ENCODE measurements around the gene BET1. TPM values are rescaled to one million over a fixed set of nuclear protein-coding genes. Genes with fewer than 3 reads are reported as not detected.

The BET1 gene
- total and polyA plus RNA-seq, 2 of the 8 experiments (the other 6 are each of a cell fraction or from before 2014, with no cell fraction given) = 20.6 to 31.7 TPM

- H2BK20ac ChIP-seq (ENCODE audit: low read length) = no peak overlapping the region
- no peaks in the 10 kb centered on the region for H3K79me1 ChIP-seq (ENCODE audit: low read depth, low read length)
- no peak overlapping the region for H2AK5ac ChIP-seq (ENCODE audit: low read depth, low read length)
- H3K4me1 ChIP-seq (replicated peaks in 1 of 4; ENCODE audit: control insufficient read depth in 3 of 4, insufficient read depth in 4 of 4, low read length in 3 of 4) = peaks cover 0 to 2% (median 0%) of the 10 kb centered on the region in 4 experiments; a peak in 1 of 7 replicates
- no peak overlapping the region for H3K27ac ChIP-seq (ENCODE audit: low read depth, low read length)
- no peak overlapping the region for H2BK5ac ChIP-seq (ENCODE audit: low read depth, low read length)
- H3K36me3 ChIP-seq (ENCODE audit: control insufficient read depth in 2 of 4, insufficient read depth in 4 of 4, low read length in 3 of 4) = no peaks in the 10 kb centered on the region
- no peaks in the 10 kb centered on the region for H3K27me3 ChIP-seq (replicated peaks in 1 of 4; ENCODE audit: control insufficient read depth in 3 of 4, extremely low read depth in 1 of 4, insufficient read depth in 3 of 4, low read length in 3 of 4)
- H4K8ac ChIP-seq (ENCODE audit: extremely low read depth, insufficient read depth, low read length) = no peak overlapping the region
- H3K4ac ChIP-seq (replicated peaks; ENCODE audit: insufficient read length, low read depth, low read length) = no peak overlapping the region
- 95% methylated on average over 1 of the region's 1 CpG; no CpG with 5 or more reads in 1 of the 2 experiments for WGBS, 2 experiments (ENCODE audit: extremely low coverage in 1 of 2, insufficient coverage in 1 of 2, insufficient read length in 1 of 2, insufficient replicate concordance in 2 of 2, low coverage in 1 of 2, low lambda C conversion rate in 2 of 2, missing lambda C conversion rate in 1 of 2)
- no peak overlapping the region for H3K14ac ChIP-seq (ENCODE audit: insufficient read length)
- no peak overlapping the region for H3K23ac ChIP-seq (ENCODE audit: insufficient read length)
- DNase-seq (ENCODE audit: low read depth in 1 of 2, low spot score in 2 of 2) = no peak
- H2BK120ac ChIP-seq (replicated peaks; ENCODE audit: low read depth, low read length) = no peak overlapping the region
- H4K91ac ChIP-seq (replicated peaks; ENCODE audit: insufficient read length, low read length) = no peak overlapping the region
- CTCF ChIA-PET (ENCODE audit: partially characterized antibody) = no interaction called here
- no peak overlapping the region for H4K5ac ChIP-seq (ENCODE audit: insufficient read length, low read depth, low read length)
- H3K23me2 ChIP-seq (ENCODE audit: low read depth, low read length) = no peaks in the 10 kb centered on the region
- no peak overlapping the region for H2BK15ac ChIP-seq (ENCODE audit: low read length)
- FAIRE-seq = no peak
- H2AFZ ChIP-seq (ENCODE audit: low read length) = no peak overlapping the region
- no peaks in the 10 kb centered on the region for H3K79me2 ChIP-seq (ENCODE audit: control insufficient read depth in 1 of 2, insufficient read depth in 2 of 2, low read length in 2 of 2)
- H3K4me3 ChIP-seq (ENCODE audit: extremely low read depth in 1 of 4, insufficient read depth in 2 of 4, low read depth in 3 of 4, low read length in 4 of 4) = no peak overlapping the region
- no peak overlapping the region for H3K9ac ChIP-seq (replicated peaks in 1 of 4; ENCODE audit: extremely low read depth in 1 of 4, low read depth in 3 of 4, low read length in 3 of 4)
- POLR2A ChIA-PET (ENCODE audit: partially characterized antibody) = no interaction called here
- H3K18ac ChIP-seq (ENCODE audit: extremely low read depth, low read length) = no peak overlapping the region
- H4K20me1 ChIP-seq (replicated peaks in 1 of 2; ENCODE audit: control insufficient read depth in 1 of 2, insufficient read depth in 2 of 2, low read length in 2 of 2) = no peaks in the 10 kb centered on the region
- H2BK12ac ChIP-seq (ENCODE audit: low read depth, low read length) = no peak overlapping the region
- H3K9me3 ChIP-seq (ENCODE audit: insufficient read depth in 2 of 2, low read depth in 1 of 2, low read length in 1 of 2) = no peaks in the 10 kb centered on the region
- no peak overlapping the region for H3K4me2 ChIP-seq (ENCODE audit: insufficient read depth in 1 of 2, low read depth in 2 of 2, low read length in 2 of 2)
- no peak overlapping the region for H3K56ac ChIP-seq (replicated peaks; ENCODE audit: insufficient read length, low read depth, low read length)
- TF ChIP-seq SP4 (IDR thresholded peaks at IDR 0.05; ENCODE audit: low read length) (no peak), HDAC6 (IDR thresholded peaks at IDR 0.05; ENCODE audit: low read depth, low read length) (no peak), MAFK (IDR thresholded peaks at IDR 0.05; ENCODE audit: low read depth, low read length) (no peak), TBP (IDR thresholded peaks at IDR 0.05; ENCODE audit: low read depth, low read length) (no peak), TAF7 (optimal IDR thresholded peaks at IDR 0.05; ENCODE audit: borderline replicate concordance, low read depth, low read length) (no peak)
Observed at GRCh38 chr7:94047956-94048355, 43.8 kb upstream of the BET1 start.
